NCI-H446 treated with DMSO at 0.1 percent for 48 hours (cell line): ENCODE data around the gene RAB28.

ENCODE experiments used
- DNase-seq: peaks from one replicate; lab custom pipeline; 2025; lab: John Stamatoyannopoulos, UW

Gene RAB28

DNA sequence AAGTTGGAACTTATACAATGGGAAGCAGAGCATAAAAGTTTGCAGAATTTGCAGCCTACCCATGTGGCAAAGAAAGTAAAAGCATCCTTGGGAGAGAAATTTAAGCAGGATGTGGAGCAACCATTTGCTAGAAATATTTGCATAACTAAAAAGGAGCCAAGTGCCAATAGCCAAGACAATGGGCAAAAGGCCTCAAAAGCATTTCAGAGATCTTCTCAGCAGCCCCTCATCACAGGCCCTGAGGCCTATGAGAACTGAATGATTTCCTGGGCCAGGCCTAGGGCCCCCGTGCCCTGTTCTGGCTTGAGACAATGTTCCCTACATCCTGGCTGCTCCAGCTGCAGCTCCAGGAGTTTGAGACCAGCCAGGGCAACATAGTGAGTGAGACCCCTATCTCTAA lies 25.3 kb upstream of the RAB28 start:
- no peak for DNase-seq

DNA sequence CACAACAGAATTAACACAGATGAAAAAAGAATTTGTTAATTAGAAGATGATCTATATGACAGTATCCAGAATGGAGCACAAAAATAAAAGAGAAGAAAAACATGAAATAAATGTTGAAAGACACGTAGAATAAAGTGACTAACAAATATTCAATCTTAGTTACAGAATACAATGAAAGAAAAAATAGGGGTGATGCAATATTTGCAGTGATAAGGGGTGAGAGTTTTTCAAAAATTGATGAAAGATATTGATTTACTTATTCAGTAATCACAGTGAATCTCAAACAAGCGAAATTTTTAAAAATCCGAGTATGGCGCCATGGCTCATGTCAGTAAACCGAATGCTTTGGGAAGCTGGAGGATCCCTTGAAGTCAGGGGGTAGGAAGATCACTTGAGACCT lies 20.2 kb upstream of the RAB28 start:
- DNase-seq, result no peak

DNA sequence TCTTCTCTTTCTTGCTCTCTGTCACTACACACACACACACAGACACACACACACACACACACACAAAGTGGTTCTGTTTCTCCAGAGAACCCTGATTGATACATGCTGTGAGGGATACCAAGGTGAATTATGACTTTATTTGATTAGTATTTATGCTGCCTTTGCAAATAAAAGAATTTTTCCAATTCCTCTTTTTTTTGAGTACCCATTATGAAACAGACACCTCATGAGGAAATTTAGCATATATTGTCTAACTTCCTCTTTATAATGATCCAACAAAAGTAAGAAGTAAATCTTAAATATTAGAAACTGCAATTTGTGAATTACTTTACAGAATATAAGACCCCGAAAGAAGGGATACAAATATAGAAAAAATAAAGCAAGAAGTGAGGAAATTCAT lies 14.3 kb upstream of the RAB28 start:
- no peak for DNase-seq

GRCh38 chr4:13496605-13497004 lies 12.5 kb upstream of the RAB28 start:
- DNase-seq, result no peak

DNA sequence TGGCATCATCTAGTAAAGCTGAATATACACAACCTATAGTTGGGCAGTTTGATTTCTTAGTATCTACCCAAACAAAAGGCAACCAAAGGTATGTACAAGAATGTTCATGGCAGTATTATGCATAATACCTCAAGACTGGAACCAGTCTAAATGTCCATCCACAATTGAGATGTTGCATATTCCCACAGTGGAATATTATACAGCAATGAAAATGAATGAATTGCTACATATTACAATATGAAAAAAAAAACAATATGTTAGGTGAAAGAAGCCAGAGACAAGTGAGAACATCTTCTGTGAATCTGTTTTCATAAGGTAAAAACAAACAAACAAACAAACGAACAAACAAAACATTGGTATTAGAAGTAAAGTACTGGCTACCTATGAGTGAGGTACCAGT lies 11.6 kb upstream of the RAB28 start:
- DNase-seq, result no peak

DNA sequence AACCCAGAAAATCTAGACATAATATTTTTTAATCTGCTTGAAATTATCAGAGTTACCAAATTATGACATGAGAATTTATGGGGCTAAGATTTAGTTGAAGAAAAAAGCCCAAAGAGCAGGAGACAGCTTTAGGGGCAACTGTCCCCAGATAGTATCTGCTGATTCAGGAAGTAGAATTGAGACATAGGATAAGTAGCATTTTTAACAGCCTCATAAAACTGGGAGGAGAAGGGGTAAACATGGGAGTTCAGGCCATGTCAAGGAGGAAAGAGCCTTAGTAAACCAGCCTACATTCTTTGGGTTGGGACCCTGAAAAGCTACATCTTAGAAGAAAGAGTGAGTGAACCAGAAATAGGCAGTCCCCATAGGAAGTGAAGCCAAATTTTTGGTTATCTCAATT lies 9.7 kb upstream of the RAB28 start:
- DNase-seq, result no peak

DNA sequence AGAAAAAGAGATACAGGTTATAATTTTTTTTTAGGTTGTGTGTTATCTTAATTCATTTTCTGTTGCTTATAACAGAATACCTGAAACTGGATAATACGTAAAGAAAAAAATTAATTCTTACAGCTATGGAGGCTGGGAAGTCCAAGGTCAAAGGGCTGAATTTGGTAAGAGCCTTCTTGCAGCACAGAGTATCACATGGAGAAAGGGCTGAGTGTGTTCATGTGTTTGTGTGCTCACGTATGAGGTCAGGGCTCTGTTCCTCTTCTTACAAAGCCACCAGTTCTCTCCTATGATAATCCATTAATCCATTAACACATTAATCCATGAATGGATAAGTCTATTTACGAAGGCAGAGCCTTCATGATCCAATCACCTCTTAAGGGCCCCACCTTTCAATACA lies 8.6 kb upstream of the RAB28 start:
- DNase-seq, result no peak

GRCh38 chr4:13484749-13485221 lies 645 bp upstream of the RAB28 start:
- no peak for DNase-seq

DNA sequence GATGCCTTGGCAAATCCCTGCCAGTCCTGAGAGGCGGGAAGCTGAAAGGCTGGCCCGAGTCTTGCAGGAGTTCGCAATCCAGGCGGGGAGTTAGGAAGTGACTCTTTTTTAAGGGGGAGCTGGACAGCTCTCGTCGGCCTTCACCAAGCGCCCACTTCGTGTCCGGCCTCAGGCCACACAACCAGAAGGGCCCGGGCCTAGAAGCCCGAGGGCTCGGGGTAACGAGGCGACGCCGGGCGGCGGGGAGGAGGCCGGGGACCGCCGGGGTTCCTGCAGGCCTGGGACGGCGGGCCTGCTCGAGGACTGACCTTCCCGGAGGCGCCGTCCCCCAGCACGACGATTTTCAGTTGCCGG lies 395 bp downstream of the RAB28 start:
- DNase-seq, result no peak

- no peak for DNase-seq
Measured at GRCh38 chr4:13483136-13483767, 888 bp downstream of the RAB28 start.

DNA sequence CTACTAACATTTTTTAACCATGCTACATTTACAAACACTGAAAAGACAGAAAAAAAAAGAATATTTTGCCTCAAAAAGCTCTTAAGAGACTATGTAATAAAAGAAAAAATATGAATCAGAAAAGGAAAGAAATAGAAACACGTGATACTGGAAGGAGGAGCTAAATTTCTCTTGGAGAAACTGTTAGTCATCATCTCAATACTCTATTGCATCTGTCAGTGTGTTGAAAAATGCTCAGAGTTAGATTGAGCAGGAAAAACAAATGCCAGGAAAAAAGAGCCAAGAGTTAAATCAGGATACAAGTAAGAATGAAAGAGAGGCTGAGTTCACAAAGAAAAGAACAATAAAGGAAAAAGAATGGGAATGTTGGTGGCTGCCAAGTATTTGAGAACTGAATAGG lies 2.6 kb downstream of the RAB28 start:
- peak; percentile 17 for DNase-seq

DNA sequence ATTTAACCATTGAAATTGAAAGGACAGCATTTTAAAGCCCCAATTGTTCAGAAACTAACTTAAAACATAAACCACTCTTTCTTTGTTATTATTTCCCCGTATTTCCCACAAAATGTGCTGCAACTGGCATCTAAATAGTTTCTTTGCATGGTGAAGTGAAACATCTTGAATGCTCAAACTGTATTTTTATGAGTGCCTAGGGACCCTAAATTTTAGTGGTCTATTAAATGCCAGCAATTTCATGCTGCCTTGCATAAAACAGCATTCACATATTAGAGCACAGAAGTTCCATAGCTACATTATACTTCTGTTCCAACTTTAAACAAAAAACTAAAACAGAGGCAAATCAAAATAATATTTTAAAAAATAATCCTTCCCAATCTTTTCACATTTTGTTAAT lies 5.4 kb downstream of the RAB28 start:
- DNase-seq, result no peak

- DNase-seq, result no peak
Measured at GRCh38 chr4:13478131-13478530, 6.0 kb downstream of the RAB28 start.

DNA sequence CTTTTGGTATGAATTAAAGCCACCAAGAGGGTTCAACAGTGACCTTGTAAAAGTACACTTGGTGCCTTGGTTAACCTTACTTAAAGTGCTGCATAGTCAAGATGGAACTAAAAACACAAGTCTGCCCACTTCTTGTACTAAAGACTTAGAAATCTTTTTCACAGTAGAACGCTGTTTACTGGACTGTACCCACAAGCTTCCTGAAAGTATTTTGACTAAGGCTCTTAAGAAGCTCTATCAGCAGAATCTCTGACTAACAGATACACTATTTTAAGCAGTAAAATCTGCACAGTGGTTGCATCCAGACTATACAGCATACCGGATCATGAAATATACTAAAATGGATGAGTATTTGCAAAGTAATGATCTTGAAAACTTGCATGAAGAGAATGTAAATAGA lies 7.2 kb downstream of the RAB28 start:
- DNase-seq, result no peak

DNA sequence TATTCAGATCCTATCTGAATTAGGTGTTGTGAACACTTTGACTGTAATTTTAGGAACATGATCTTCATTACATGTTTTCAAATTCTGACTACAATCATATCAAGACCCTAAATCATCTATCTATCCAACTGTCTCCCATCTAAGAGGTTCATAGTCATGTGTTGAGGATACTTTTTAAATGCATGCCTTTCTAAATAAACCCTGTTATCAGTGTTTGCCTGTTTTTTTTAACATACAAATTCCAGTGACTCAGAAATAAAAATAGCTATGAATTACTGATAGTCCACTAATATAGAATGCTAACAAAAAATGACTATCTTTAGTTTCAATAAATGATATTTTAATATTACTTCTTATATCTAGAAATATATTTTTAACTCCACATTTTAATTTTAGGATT lies 8.0 kb downstream of the RAB28 start:
- no peak for DNase-seq

DNA sequence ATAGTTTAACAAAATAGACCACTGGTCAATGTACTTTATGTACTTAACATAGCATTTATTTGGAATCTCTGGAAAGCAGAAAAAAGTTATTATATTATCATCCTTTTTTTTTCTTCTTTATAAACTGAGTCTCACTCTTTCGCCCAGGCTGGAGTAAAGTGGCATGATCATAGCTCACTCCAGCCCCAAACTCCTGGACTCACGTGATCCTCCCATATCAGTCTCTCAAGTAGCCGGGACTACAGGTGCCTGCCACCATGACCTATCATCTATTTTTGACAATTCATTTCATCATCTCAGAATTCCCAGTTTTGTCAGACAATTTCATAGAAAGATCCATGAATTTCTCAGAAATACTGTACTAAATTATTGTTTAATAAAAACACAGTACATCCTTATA lies 12.7 kb downstream of the RAB28 start:
- DNase-seq, result no peak

DNA sequence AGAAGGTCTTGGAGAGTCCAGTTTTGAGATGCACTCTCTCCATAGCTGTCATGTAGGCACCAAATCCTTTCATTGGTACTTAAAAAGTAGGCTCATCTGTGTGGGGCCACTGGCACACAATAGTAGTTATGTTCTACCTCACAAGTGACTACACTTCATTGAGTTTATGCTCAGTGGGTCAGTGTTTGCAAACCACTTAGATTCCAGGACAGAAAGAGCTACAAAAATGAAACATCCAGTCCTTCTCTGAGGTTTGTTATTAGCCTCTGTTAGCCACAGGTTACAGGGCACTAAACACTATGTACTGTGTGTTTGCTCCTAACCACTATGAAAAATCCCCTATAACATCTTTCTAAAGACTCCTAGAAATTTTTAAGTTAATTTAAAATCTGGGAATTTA lies 13.8 kb downstream of the RAB28 start:
- DNase-seq, result no peak

- no peak for DNase-seq
Measured at GRCh38 chr4:13464973-13465372, 19.2 kb downstream of the RAB28 start.

GRCh38 chr4:13464543-13464942 lies 19.6 kb downstream of the RAB28 start:
- no peak for DNase-seq

DNA sequence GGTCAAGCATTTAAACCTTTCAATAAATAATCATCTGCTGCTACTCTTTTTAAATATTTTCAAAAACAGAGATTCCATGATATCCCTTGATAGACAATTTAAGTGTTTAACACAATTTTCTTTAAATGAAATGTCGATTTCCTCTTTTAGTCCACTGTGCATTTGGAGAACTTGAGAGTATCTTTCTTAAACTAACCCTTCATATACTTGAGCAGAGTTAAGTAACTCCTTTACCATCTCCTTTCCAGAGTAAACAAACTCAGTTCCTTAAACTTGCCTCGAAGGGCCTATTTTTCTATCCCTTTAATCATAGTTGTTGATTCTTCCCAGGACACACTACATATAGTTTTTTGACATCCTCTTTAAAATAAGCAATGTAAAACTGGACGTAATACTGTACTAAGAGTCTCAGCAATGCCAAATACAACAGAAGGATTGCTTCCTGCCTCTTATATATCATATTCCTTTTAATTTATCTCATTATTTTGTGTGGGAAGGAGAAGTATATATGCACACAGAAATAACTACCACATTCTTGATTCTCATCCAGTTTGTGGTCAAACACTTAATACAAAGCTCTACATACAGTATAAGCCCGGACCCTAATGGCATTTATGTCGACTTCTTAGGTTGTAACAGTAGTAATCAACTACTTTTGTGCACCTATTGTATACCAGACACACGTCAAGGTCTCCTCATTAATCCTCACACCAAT lies 22.8 kb downstream of the RAB28 start:
- DNase-seq, result no peak

DNA sequence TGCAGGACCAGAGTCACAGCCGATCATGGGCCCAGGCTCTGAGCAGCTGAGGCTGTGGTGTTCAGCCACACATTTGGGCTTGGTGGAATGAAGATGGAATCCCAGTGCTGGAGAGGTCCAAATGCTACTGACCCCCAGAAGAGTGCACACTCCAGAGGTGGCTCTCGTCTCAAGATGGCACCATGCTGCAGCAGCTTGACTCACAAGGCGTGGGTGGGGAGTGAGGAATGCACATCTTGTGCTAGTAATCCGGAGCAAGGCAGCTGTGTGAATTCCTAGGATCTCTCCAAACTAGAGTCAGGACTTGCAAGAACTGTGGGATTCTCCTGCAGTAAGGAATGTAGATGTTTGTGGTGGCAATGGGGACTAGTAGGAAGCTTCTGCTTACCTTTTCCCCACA lies 28.7 kb downstream of the RAB28 start:
- no peak for DNase-seq

- DNase-seq, result no peak
Measured at GRCh38 chr4:13454786-13455185, 29.4 kb downstream of the RAB28 start.

GRCh38 chr4:13452927-13453579 lies 31.1 kb downstream of the RAB28 start:
- no peak for DNase-seq

GRCh38 chr4:13449590-13449989 lies 34.5 kb downstream of the RAB28 start:
- DNase-seq, result no peak
